B cell (primary cell): ENCODE results near the gene SLC35F3.

Experiments used
- EZH2 ChIP-seq: IDR thresholded peaks from 2 replicates; pipeline ENCODE4 v1.6.1; 2012; ENCODE audit warnings: borderline replicate concordance, low read depth, mild to moderate bottlenecking, moderate library complexity, low read length; ENCODE audit not compliant: insufficient read depth, poor library complexity, severe bottlenecking
- TF ChIP-seq, protein P1 (sequence below): fragments of 200-600 bp; IDR thresholded peaks from one replicate; pipeline ENCODE4 v1.8.0; 2022; ENCODE audit warnings: antibody characterized with exemption, mild to moderate bottlenecking

GRCh38 chr1:234067581-234068337 lies 163.3 kb downstream of the SLC35F3 start:
- TF ChIP-seq, protein P1, sequence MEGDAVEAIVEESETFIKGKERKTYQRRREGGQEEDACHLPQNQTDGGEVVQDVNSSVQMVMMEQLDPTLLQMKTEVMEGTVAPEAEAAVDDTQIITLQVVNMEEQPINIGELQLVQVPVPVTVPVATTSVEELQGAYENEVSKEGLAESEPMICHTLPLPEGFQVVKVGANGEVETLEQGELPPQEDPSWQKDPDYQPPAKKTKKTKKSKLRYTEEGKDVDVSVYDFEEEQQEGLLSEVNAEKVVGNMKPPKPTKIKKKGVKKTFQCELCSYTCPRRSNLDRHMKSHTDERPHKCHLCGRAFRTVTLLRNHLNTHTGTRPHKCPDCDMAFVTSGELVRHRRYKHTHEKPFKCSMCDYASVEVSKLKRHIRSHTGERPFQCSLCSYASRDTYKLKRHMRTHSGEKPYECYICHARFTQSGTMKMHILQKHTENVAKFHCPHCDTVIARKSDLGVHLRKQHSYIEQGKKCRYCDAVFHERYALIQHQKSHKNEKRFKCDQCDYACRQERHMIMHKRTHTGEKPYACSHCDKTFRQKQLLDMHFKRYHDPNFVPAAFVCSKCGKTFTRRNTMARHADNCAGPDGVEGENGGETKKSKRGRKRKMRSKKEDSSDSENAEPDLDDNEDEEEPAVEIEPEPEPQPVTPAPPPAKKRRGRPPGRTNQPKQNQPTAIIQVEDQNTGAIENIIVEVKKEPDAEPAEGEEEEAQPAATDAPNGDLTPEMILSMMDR, result no peak
- TF ChIP-seq EZH2, result no peak
